Measurements from ENCODE around the gene RAD51B. TPM values are rescaled to one million over a fixed set of nuclear protein-coding genes. Genes with fewer than 3 reads are reported as not detected.
A peak's percentile ranks its signal among the peaks of the same experiment; 100 is the strongest.

The RAD51B gene
- total RNA-seq, 4 donors from 2014 or later = 19.6 to 39.7 (median 25.4) TPM

GRCh38 chr14:68439676-68440075 is 620.1 kb downstream of the RAD51B start:
- Histone ChIP-seq H3K9me3 (no peaks in the 10 kb centered on the region), H3K4me1 (peaks cover 32% of the 10 kb centered on the region), H3K27me3 (no peaks in the 10 kb centered on the region), H3K4me3 (no peak overlapping the region), H3K36me3 (no peaks in the 10 kb centered on the region), H3K27ac (no peak overlapping the region)
- no peak for DNase-seq (ENCODE audit: low spot score in 2 of 2)
- WGBS = 44% methylated on average over 2 of the region's 2 CpGs
- TF ChIP-seq POLR2A (IDR thresholded peaks at IDR 0.05) = no peak
- TF ChIP-seq POLR2AphosphoS5 (IDR thresholded peaks at IDR 0.05) = no peak
- TF ChIP-seq EP300 (IDR thresholded peaks at IDR 0.05) = no peak
- TF ChIP-seq, protein P1, sequence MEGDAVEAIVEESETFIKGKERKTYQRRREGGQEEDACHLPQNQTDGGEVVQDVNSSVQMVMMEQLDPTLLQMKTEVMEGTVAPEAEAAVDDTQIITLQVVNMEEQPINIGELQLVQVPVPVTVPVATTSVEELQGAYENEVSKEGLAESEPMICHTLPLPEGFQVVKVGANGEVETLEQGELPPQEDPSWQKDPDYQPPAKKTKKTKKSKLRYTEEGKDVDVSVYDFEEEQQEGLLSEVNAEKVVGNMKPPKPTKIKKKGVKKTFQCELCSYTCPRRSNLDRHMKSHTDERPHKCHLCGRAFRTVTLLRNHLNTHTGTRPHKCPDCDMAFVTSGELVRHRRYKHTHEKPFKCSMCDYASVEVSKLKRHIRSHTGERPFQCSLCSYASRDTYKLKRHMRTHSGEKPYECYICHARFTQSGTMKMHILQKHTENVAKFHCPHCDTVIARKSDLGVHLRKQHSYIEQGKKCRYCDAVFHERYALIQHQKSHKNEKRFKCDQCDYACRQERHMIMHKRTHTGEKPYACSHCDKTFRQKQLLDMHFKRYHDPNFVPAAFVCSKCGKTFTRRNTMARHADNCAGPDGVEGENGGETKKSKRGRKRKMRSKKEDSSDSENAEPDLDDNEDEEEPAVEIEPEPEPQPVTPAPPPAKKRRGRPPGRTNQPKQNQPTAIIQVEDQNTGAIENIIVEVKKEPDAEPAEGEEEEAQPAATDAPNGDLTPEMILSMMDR (IDR thresholded peaks at IDR 0.05) = no peak

GRCh38 chr14:68440820-68441219 is 621.2 kb downstream of the RAD51B start:
- TF ChIP-seq POLR2A (IDR thresholded peaks at IDR 0.05) (no peak), POLR2AphosphoS5 (IDR thresholded peaks at IDR 0.05) (no peak), EP300 (IDR thresholded peaks at IDR 0.05) (no peak)
- TF ChIP-seq, protein P1 (IDR thresholded peaks at IDR 0.05) = no peak

GRCh38 chr14:68441542-68441941 is 622.0 kb downstream of the RAD51B start:
- H3K27me3 ChIP-seq = no peaks in the 10 kb centered on the region
- H3K27ac ChIP-seq = no peak overlapping the region
- H3K36me3 ChIP-seq = no peaks in the 10 kb centered on the region
- H3K4me3 ChIP-seq = no peak overlapping the region
- WGBS = 86% methylated on average over 3 of the region's 3 CpGs
- no peak for DNase-seq (ENCODE audit: low spot score in 2 of 2)
- TF ChIP-seq POLR2AphosphoS5 (IDR thresholded peaks at IDR 0.05) = no peak
- TF ChIP-seq, protein P1 (IDR thresholded peaks at IDR 0.05) = no peak
- no peak for TF ChIP-seq POLR2A (IDR thresholded peaks at IDR 0.05)
- TF ChIP-seq EP300 (IDR thresholded peaks at IDR 0.05) = no peak
- H3K4me1 ChIP-seq = peaks cover 43% of the 10 kb centered on the region
- no peaks in the 10 kb centered on the region for H3K9me3 ChIP-seq

More at GRCh38 chr14:68440820-68441219, 621.2 kb downstream of the RAD51B start:
- H3K4me3 ChIP-seq = no peak overlapping the region
- H3K9me3 ChIP-seq = no peaks in the 10 kb centered on the region
- no peak overlapping the region for H3K27ac ChIP-seq
- no peaks in the 10 kb centered on the region for H3K27me3 ChIP-seq
- peaks cover 38% of the 10 kb centered on the region for H3K4me1 ChIP-seq
- H3K36me3 ChIP-seq = no peaks in the 10 kb centered on the region
- DNase-seq (ENCODE audit: low spot score in 2 of 2) = no peak

- Histone ChIP-seq H3K36me3 (no peaks in the 10 kb centered on the region), H3K9me3 (no peaks in the 10 kb centered on the region), H3K27me3 (no peaks in the 10 kb centered on the region), H3K4me3 (no peak overlapping the region), H3K4me1 (peaks cover 51% of the 10 kb centered on the region), H3K27ac (peak overlapping the region; percentile 20)
- DNase-seq (ENCODE audit: low spot score in 2 of 2) = no peak
- TF ChIP-seq POLR2A (IDR thresholded peaks at IDR 0.05) (no peak), EP300 (IDR thresholded peaks at IDR 0.05) (no peak), POLR2AphosphoS5 (IDR thresholded peaks at IDR 0.05) (no peak)
- TF ChIP-seq, protein P1 (IDR thresholded peaks at IDR 0.05) = no peak
- WGBS = 68% methylated on average over 9 of the region's 9 CpGs
Measured at GRCh38 chr14:68442828-68443629, 623.5 kb downstream of the RAD51B start.

GRCh38 chr14:68444449-68445168 is 625.0 kb downstream of the RAD51B start:
- Histone ChIP-seq H3K27ac (peak overlapping the region; percentile 5), H3K27me3 (no peaks in the 10 kb centered on the region), H3K4me3 (no peak overlapping the region), H3K4me1 (peaks cover 46% of the 10 kb centered on the region), H3K36me3 (no peaks in the 10 kb centered on the region), H3K9me3 (no peaks in the 10 kb centered on the region)
- 0% methylated on average over 2 of the region's 2 CpGs for WGBS
- TF ChIP-seq POLR2AphosphoS5 (IDR thresholded peaks at IDR 0.05) = no peak
- TF ChIP-seq, protein P1 (IDR thresholded peaks at IDR 0.05) = no peak
- TF ChIP-seq POLR2A (IDR thresholded peaks at IDR 0.05) = no peak
- no peak for TF ChIP-seq EP300 (IDR thresholded peaks at IDR 0.05)
- DNase-seq (ENCODE audit: low spot score in 2 of 2) = no peak
